ENCODE data around the gene CHPF2. TPM values are rescaled to one million over a fixed set of nuclear protein-coding genes. Genes with fewer than 3 reads are reported as not detected.
A peak's percentile ranks its signal among the peaks of the same experiment; 100 is the strongest.

Gene CHPF2, protein sequence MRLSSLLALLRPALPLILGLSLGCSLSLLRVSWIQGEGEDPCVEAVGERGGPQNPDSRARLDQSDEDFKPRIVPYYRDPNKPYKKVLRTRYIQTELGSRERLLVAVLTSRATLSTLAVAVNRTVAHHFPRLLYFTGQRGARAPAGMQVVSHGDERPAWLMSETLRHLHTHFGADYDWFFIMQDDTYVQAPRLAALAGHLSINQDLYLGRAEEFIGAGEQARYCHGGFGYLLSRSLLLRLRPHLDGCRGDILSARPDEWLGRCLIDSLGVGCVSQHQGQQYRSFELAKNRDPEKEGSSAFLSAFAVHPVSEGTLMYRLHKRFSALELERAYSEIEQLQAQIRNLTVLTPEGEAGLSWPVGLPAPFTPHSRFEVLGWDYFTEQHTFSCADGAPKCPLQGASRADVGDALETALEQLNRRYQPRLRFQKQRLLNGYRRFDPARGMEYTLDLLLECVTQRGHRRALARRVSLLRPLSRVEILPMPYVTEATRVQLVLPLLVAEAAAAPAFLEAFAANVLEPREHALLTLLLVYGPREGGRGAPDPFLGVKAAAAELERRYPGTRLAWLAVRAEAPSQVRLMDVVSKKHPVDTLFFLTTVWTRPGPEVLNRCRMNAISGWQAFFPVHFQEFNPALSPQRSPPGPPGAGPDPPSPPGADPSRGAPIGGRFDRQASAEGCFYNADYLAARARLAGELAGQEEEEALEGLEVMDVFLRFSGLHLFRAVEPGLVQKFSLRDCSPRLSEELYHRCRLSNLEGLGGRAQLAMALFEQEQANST
- 32.9 TPM for polyA plus RNA-seq (2013, experiment 1 of 2)
- 31.6 TPM for polyA plus RNA-seq (2013, experiment 2 of 2)

DNA sequence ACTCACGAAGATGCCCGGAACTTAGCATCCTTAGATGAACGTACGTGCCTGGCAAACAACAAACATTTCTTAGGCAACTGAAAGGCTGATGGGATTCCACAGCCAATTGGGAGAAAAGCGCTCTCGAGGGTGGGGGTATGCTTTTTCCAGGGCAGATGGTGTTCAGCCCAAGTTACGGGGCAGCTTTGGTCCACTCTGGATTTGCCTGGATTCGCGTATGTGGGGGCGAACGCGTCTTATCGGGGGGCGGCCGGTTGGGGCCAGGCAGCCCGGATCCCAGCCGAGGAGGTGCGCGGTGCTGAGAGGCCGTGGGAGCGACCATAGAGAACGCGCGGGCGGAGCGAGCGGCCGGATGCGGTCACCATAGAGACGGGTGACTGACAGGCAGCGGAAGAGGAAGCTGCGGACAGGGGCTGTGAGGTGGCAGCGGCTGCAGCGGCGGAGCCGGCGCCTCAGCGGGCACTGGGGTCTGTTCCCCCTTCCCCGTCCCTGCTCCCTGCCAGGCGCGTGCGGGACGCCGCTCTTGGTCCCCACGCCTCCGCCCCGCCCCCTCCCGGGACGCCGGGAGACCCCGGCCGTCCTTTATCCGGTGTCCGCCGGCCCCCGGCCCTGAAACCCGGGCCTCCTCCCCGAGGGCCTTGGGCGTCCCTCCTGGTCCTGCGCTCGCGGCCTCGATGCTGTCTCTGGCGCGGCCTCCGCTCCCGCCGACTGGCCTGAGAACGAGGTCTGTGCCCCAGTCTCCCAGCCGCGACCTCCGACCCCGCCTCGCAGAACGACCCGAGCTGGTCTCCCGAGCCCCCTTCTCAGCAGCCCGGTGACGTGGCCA lies at the start of gene CHPF2:
TSS of gene CHPF2 (plus strand) at position 393 of the 826 bp plus-strand sequence. CDS start 1,529 bp downstream, outside the sequence.
- Histone ChIP-seq H3K36me3 (ENCODE audit: control insufficient read depth, insufficient read depth, low read length) (peaks cover 35% of the 10 kb centered on the region), H3K4me1 (ENCODE audit: control insufficient read depth, insufficient read depth, low read length, poor library complexity, severe bottlenecking) (peaks cover 13% of the 10 kb centered on the region), H3K4me3 (ENCODE audit: extremely low read depth, insufficient read depth, low read length, poor library complexity, severe bottlenecking) (peak within 1 kb of the TSS; percentile 82), H3K9me3 (ENCODE audit: control insufficient read depth, low read length) (no peaks in the 10 kb centered on the region), H3K27ac (ENCODE audit: low read depth, low read length, severe bottlenecking) (peak within 1 kb of the TSS; percentile 61)
- WGBS, 2 experiments (ENCODE audit: insufficient coverage in 2 of 2) = 1% methylated on average over 55 to 77 of the region's 79 CpGs

DNA sequence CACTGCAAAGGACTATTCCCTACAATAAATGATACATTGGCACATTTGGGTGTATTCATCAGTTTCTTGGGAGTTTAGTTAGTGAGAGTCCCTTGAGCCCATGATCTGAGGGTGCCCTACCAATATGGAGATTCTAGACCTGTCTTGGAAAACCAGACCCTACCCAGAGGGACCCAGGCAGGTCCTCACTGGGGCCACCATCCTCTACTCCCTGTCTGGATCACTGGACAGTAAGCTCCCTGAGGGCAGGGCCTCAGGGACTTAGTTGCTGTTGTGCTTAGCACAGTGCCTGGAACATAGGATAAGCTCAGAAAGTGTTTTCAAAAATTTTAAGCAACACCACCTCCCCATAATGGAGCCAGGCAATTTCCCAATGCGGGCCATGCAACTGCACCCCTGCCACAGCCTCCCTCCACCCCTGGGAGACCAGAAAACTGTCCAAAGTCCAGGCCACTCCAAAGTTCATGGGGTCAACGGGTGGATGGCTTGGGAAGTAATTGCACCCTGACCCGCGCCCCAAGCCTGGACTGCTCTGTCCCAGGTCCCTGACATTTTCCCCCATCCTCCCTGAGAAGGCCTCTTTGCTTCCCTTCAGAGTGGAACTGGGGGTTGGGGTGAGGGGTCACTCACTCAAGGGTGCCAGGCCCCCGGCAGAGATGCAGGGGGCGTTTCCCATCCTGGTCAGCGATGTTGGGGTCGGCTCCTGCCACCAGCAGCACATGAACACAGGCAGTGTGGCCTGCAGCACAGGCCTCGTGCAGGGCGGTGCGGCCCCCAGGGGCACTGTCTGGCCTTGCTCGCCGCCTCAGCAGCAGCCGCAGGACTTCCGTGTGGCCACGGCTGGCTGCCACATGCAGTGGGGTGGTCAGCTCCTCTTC lies 46.3 kb upstream of the CHPF2 start:
- Histone ChIP-seq H3K27ac (ENCODE audit: low read depth, low read length, severe bottlenecking) (no peak overlapping the region), H3K36me3 (ENCODE audit: control insufficient read depth, insufficient read depth, low read length) (no peaks in the 10 kb centered on the region), H3K9me3 (ENCODE audit: control insufficient read depth, low read length) (no peaks in the 10 kb centered on the region), H3K4me1 (ENCODE audit: control insufficient read depth, insufficient read depth, low read length, poor library complexity, severe bottlenecking) (no peaks in the 10 kb centered on the region), H3K4me3 (ENCODE audit: extremely low read depth, insufficient read depth, low read length, poor library complexity, severe bottlenecking) (no peak overlapping the region)
- 89 to 94% methylated on average over 3 to 13 of the region's 16 CpGs for WGBS, 2 experiments (ENCODE audit: insufficient coverage in 2 of 2)

DNA sequence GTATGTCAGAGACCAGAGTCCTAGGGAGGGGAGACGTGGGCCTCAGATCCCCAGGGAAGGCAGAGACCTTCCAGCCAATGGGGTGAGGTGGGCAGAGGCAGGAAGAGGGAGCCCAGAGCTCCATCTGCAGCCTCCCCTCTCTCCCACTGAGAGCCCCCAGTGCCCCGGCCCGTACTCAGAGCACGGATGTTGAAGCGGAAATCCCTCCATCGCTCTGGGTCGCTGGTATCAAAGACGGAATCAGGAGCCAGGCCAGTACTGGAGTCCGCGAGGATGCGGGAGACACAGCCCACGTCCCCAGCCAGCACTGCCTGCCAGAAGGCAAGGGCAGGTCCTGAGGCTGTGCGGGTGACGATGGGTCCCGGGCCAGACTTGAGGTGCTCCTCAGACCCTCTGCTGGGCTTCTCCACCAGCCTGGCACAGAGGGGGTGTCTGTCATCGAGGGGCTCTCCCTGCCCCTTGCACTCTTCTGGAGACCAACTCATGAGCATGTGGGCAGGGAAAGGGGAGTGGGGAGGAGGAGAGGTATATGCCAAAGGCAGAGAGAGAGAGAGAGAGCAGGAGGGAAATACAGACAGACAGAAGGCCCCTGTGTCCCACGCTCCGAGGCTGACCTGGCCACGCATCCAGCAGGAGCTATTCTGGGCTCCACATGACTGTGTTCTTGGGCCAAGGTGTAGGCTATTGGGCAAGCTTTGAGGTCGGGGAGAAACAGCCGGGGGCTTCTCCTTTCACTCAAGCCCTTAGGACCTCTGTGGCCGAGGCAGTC lies 45.5 kb upstream of the CHPF2 start, which contains the start of gene ASB10:
TSS of gene ASB10 (minus strand) at position 611 of the 769 bp plus-strand sequence. CDS start at position 491, 120 bp downstream.
- Histone ChIP-seq H3K27ac (ENCODE audit: low read depth, low read length, severe bottlenecking) (no peak within 1 kb of the TSS), H3K9me3 (ENCODE audit: control insufficient read depth, low read length) (no peaks in the 10 kb centered on the region), H3K36me3 (ENCODE audit: control insufficient read depth, insufficient read depth, low read length) (no peaks in the 10 kb centered on the region), H3K4me1 (ENCODE audit: control insufficient read depth, insufficient read depth, low read length, poor library complexity, severe bottlenecking) (no peaks in the 10 kb centered on the region), H3K4me3 (ENCODE audit: extremely low read depth, insufficient read depth, low read length, poor library complexity, severe bottlenecking) (no peak within 1 kb of the TSS)
- WGBS, 2 experiments (ENCODE audit: insufficient coverage in 2 of 2) = 94 to 97% methylated on average over 16 to 20 of the region's 22 CpGs

DNA sequence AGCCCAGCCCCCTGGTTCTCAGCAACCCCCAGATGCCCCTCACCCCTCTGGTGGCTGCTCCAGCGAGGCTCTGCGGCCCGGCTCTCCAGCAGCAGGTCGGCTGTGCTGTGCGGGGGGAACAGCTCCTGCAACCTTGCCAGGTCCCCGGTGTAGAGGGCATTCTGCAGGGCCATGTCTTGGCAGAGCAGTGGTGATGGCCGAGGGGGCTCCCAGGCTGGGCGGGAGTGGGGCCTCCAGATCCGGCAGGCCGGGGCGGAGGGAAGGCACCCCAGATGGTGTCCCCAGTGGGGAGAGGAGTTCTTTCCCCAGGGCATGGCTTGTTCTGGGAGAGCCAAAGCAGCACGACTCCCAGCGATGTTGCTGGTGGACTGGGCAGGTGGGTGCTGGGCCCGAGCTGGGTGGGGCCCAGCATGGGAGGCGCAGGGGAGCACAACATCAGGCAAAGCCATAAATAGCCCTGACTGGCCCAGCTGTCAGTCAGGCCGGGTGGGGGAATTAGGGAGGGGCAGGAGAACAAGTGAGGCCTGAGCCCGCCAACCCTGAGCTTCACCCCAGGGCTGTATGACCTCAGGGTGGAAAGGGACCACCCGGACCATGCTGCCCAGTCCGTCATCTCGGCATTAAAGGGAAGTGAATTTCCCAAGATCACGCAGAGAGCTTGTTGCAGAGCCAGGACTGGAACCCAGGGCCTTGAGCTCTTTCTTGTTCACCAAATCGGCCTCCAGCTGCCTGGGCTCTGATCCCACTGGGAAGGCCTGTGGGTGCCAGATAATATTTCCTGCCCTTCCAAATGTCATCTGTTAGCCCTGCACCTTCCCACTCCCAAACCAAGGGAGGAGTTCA lies 44.7 kb upstream of the CHPF2 start:
- 89 to 94% methylated on average over 17 to 22 of the region's 22 CpGs for WGBS, 2 experiments (ENCODE audit: insufficient coverage in 2 of 2)

DNA sequence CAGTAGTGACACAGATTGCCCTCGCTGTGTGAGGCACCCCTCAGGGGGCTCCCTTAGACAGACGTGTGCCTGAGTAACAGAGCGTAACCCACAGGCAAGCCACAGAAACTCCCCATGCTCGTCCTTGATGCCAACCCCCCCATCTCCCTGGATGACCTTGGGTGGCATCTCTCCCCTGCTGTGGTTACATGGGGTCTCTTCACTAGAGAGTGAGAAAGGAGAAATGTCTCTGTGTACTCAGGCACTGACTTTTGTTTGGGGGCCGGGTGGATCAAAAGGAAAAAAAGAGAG lies 44.1 kb upstream of the CHPF2 start:
- Histone ChIP-seq H3K27ac (ENCODE audit: low read depth, low read length, severe bottlenecking) (no peak overlapping the region), H3K36me3 (ENCODE audit: control insufficient read depth, insufficient read depth, low read length) (no peaks in the 10 kb centered on the region), H3K4me3 (ENCODE audit: extremely low read depth, insufficient read depth, low read length, poor library complexity, severe bottlenecking) (no peak overlapping the region), H3K9me3 (ENCODE audit: control insufficient read depth, low read length) (no peaks in the 10 kb centered on the region), H3K4me1 (ENCODE audit: control insufficient read depth, insufficient read depth, low read length, poor library complexity, severe bottlenecking) (no peaks in the 10 kb centered on the region)
- WGBS, 2 experiments (ENCODE audit: insufficient coverage in 2 of 2) = 44 to 63% methylated on average over 3 to 5 of the region's 5 CpGs

More for the DNA sequence above, 44.7 kb upstream of the CHPF2 start:
- H3K9me3 ChIP-seq (ENCODE audit: control insufficient read depth, low read length) = no peaks in the 10 kb centered on the region
- no peak overlapping the region for H3K4me3 ChIP-seq (ENCODE audit: extremely low read depth, insufficient read depth, low read length, poor library complexity, severe bottlenecking)
- H3K36me3 ChIP-seq (ENCODE audit: control insufficient read depth, insufficient read depth, low read length) = no peaks in the 10 kb centered on the region
- H3K4me1 ChIP-seq (ENCODE audit: control insufficient read depth, insufficient read depth, low read length, poor library complexity, severe bottlenecking) = no peaks in the 10 kb centered on the region
- no peak overlapping the region for H3K27ac ChIP-seq (ENCODE audit: low read depth, low read length, severe bottlenecking)

DNA sequence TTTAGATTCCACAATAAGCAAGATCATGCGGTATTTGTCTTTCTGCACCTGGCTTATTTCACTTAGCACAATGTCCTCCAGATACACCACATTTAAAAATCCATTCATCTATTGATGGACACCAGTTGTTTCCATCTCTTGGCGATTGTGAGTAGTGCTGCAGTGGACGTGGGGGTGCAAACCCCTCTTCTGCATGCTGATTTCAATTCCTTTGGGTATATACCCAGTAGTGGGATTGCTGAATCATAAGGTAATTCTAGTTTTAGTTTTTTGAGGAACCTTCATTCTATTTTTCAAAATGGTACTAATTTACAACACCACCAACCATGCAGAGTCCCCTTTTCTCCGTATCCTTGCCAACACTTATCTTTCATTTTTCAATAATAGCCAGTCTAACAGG lies 43.2 kb upstream of the CHPF2 start:
- Histone ChIP-seq H3K9me3 (ENCODE audit: control insufficient read depth, low read length) (no peaks in the 10 kb centered on the region), H3K4me1 (ENCODE audit: control insufficient read depth, insufficient read depth, low read length, poor library complexity, severe bottlenecking) (no peaks in the 10 kb centered on the region), H3K4me3 (ENCODE audit: extremely low read depth, insufficient read depth, low read length, poor library complexity, severe bottlenecking) (no peak overlapping the region), H3K36me3 (ENCODE audit: control insufficient read depth, insufficient read depth, low read length) (no peaks in the 10 kb centered on the region), H3K27ac (ENCODE audit: low read depth, low read length, severe bottlenecking) (no peak overlapping the region)
- 77 to 93% methylated on average over 1 to 2 of the region's 4 CpGs for WGBS, 2 experiments (ENCODE audit: insufficient coverage in 2 of 2)

DNA sequence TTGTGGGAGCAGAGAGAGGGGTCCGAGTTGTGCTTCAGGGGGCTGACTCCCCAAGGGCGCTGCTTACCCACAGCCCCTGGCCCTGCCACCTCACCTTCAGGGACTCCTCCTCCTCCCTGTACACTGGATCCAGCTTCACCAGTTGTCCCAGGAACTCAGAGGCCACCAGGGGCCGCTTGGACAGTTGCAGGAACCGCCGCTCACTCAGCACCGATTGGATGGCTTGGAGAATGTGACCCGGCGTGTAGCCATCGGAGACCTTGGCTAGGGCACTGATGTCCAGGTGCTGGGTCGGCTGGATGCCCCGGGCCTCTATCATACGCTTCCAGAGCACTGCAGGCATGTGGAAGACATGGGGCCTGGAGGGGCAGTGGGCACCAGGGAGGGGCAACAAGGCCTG lies 40.7 kb upstream of the CHPF2 start:
- Histone ChIP-seq H3K4me1 (ENCODE audit: control insufficient read depth, insufficient read depth, low read length, poor library complexity, severe bottlenecking) (no peaks in the 10 kb centered on the region), H3K4me3 (ENCODE audit: extremely low read depth, insufficient read depth, low read length, poor library complexity, severe bottlenecking) (no peak overlapping the region), H3K27ac (ENCODE audit: low read depth, low read length, severe bottlenecking) (no peak overlapping the region), H3K36me3 (ENCODE audit: control insufficient read depth, insufficient read depth, low read length) (no peaks in the 10 kb centered on the region), H3K9me3 (ENCODE audit: control insufficient read depth, low read length) (no peaks in the 10 kb centered on the region)
- WGBS, 2 experiments (ENCODE audit: insufficient coverage in 2 of 2) = 82 to 89% methylated on average over 11 to 12 of the region's 12 CpGs

DNA sequence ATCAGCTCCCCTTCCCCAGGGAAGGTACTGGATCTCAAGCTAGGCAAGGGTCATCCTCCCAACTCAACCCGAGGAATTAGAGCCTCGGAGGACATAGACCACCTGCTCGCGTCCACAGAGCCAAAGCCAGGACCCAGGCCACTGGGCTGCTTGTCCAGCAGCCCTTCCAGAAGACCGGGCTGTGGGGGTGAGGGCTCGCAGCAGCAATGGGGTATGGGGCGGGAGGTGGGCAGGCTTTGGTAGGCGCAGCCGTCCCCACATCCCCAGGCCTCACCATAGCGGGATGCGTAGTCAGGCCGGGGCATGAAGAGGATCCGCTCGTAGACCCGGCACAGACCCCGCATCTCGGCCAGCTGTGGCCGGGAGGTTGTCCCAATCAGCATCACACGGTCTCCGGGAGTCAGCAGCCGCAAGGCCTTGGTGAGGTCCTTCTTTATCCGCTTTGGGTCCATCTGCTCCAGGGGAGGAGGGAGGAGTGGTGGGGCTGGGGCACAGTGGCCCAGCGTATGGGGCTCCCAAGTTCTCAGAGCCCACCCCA lies 40.2 kb upstream of the CHPF2 start:
- no peaks in the 10 kb centered on the region for H3K9me3 ChIP-seq (ENCODE audit: control insufficient read depth, low read length)
- no peak overlapping the region for H3K27ac ChIP-seq (ENCODE audit: low read depth, low read length, severe bottlenecking)
- no peak overlapping the region for H3K4me3 ChIP-seq (ENCODE audit: extremely low read depth, insufficient read depth, low read length, poor library complexity, severe bottlenecking)
- 95 to 98% methylated on average over 21 of the region's 23 CpGs for WGBS, 2 experiments (ENCODE audit: insufficient coverage in 2 of 2)
- no peaks in the 10 kb centered on the region for H3K36me3 ChIP-seq (ENCODE audit: control insufficient read depth, insufficient read depth, low read length)
- no peaks in the 10 kb centered on the region for H3K4me1 ChIP-seq (ENCODE audit: control insufficient read depth, insufficient read depth, low read length, poor library complexity, severe bottlenecking)

Measured in mesodermal cell (in vitro differentiated cells).